H1 (cell line): ENCODE measurements around the gene LFNG. TPM values are rescaled to one million over a fixed set of nuclear protein-coding genes. Genes with fewer than 3 reads are reported as not detected.

Experiments used
- ASH2L ChIP-seq: fragments of 200-600, 300-600 bp; sonication (generic); IDR thresholded peaks from one replicate; pipeline ENCODE4 v1.7.1; 2017; ENCODE audit warnings: low read length
- HDAC2 ChIP-seq, 2 experiments: fragments of 300-600 bp in 1 of 2; sonication (generic) in 1 of 2; IDR thresholded peaks; 2 replicates each; pipeline ENCODE4 v1.6.1; 2011 to 2012; ENCODE audit warnings: low read depth in 2 of 2, low read length in 2 of 2, mild to moderate bottlenecking in 2 of 2, moderate library complexity in 2 of 2, borderline replicate concordance in 1 of 2, inconsistent platforms in 1 of 2
- HDAC6 ChIP-seq: IDR thresholded peaks from one replicate; pipeline ENCODE4 v1.7.1; 2012; ENCODE audit warnings: low read depth, mild to moderate bottlenecking, inconsistent platforms, low read length, moderate library complexity
- SIN3A ChIP-seq, 2 experiments: IDR thresholded peaks in 1 of 2; conservative IDR thresholded peaks in 1 of 2; 2 replicates each; pipeline ENCODE4 v1.6.1; 2011 to 2012; ENCODE audit warnings: low read length in 2 of 2, improper control_type of control experiment in 1 of 2, low read depth in 1 of 2, mild to moderate bottlenecking in 1 of 2
- SIRT6 ChIP-seq: IDR thresholded peaks from one replicate; pipeline ENCODE4 v1.7.1; 2012; ENCODE audit warnings: low read length, inconsistent platforms
- SP4 ChIP-seq: IDR thresholded peaks from 2 replicates; pipeline ENCODE4 v1.6.1; 2012; ENCODE audit warnings: low read length, inconsistent platforms
- SUZ12 ChIP-seq: fragments of 200-600 bp; sonication (generic); IDR thresholded peaks from 2 replicates; pipeline ENCODE4 v1.6.1; 2012; ENCODE audit warnings: mild to moderate bottlenecking, inconsistent platforms, low read length, moderate library complexity, mixed read lengths
- polyA plus RNA-seq, 7 experiments: library from polyadenylated mRNA; depleted of rRNA in 3 of 7; stranded (reverse) in 5 of 7; unstranded in 2 of 7; fragments of >200 nt in 5 of 7; fragments of 200-250 nt in 2 of 7; gene quantifications; 1 replicate in 5 of 7; 2 replicates in 1 of 7; 4 replicates in 1 of 7; pipeline versions ENCODE4 v1.2.1 to v1.2.3, GENCODE V29; 2011 to 2013; ENCODE audit warnings: missing spikeins in 2 of 7, mixed read lengths in 2 of 7
- total RNA-seq: library from RNA; stranded (reverse); fragmentation: NEBNext Ultra II Directional; extraction: Animal tissue kit (Norgen Biotek cat#: 25700); gene quantifications from 2 replicates; pipeline ENCODE4 v1.2.1, GENCODE V29; 2021
- TF ChIP-seq, protein P1 (sequence below): IDR thresholded peaks from 2 replicates; pipeline ENCODE4 v1.6.1; 2011; ENCODE audit warnings: low read length, improper control_type of control experiment

Gene LFNG
- total and polyA plus RNA-seq, 2 of the 8 experiments (the other 6 are each of a cell fraction or from before 2014, with no cell fraction given), result 31.6 to 35.6 TPM

DNA sequence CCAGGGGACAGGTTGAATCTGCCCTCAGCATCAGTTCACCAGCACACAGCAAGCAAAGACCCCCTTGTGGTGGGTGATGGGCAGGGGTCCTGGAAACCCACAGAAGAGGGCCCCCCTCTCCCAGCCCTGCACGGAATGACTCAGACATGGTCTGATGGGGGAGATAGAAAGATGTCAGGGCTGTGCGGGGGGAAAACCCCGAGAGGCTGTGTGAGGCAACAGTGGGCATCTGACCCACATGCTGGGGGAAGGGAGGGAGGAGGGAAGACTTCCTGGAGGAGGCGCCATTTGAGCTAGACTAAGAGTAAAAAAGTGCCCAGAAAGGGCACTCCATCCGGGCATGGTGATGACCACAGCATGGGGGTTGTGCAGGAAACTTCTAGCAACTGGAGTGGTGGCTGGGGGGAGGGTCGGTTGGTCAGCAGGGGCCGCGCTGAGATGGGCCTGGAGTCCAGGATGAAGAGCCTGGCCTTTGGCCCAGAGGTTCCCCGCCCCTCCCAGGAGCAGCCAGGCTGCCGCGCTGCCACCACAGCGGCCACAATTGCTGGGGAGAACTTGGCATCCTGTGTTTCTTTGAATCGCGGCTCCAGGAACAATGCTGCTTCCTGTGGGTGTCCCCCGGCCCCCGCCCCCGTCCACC is 2.5 kb downstream of the LFNG start (continued):
- TF ChIP-seq, protein P1, sequence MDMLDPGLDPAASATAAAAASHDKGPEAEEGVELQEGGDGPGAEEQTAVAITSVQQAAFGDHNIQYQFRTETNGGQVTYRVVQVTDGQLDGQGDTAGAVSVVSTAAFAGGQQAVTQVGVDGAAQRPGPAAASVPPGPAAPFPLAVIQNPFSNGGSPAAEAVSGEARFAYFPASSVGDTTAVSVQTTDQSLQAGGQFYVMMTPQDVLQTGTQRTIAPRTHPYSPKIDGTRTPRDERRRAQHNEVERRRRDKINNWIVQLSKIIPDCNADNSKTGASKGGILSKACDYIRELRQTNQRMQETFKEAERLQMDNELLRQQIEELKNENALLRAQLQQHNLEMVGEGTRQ, result no peak
- TF ChIP-seq ASH2L, result no peak
- no peak for TF ChIP-seq HDAC6
- no peak for TF ChIP-seq HDAC2 (IDR thresholded peaks at IDR 0.05; ENCODE audit: borderline replicate concordance in 1 of 2, low read depth in 2 of 2, low read length in 2 of 2)
- TF ChIP-seq SUZ12, result no peak
- no peak for TF ChIP-seq SIN3A (conservative IDR thresholded peaks at IDR 0.05 in 1 of 2, IDR thresholded peaks at IDR 0.05 in 1 of 2; ENCODE audit: low read depth in 1 of 2, low read length in 2 of 2)
- no peak for TF ChIP-seq SP4
- no peak for TF ChIP-seq SIRT6
